Measurements from ENCODE around the gene CARNS1.

GRCh38 chr11:67373648-67374570 is 41.6 kb upstream of the CARNS1 start:
- TF ChIP-seq CTCF (IDR thresholded peaks at IDR 0.05; ENCODE audit: insufficient read depth, low read length, poor library complexity, severe bottlenecking) (no peak), EZH2phosphoT487 (conservative IDR thresholded peaks at IDR 0.05; ENCODE audit: low read length) (no peak)

Data from SU-DHL-6 (cell line).